Astrocyte (in vitro differentiated cells and primary cell): Measurements from ENCODE around the gene GNRHR.

Experiments
- EZH2 ChIP-seq: IDR thresholded peaks from 2 replicates; pipeline ENCODE4 v1.6.1; 2012; ENCODE audit warnings: mild to moderate bottlenecking, low read length, inconsistent platforms; ENCODE audit not compliant: insufficient read depth
- TF ChIP-seq, protein P1 (sequence below): IDR thresholded peaks from 2 replicates; pipeline ENCODE4 v1.5.1; 2011; ENCODE audit warnings: low read depth, mild to moderate bottlenecking, inconsistent platforms, low read length, moderate library complexity; ENCODE audit not compliant: insufficient read depth

DNA sequence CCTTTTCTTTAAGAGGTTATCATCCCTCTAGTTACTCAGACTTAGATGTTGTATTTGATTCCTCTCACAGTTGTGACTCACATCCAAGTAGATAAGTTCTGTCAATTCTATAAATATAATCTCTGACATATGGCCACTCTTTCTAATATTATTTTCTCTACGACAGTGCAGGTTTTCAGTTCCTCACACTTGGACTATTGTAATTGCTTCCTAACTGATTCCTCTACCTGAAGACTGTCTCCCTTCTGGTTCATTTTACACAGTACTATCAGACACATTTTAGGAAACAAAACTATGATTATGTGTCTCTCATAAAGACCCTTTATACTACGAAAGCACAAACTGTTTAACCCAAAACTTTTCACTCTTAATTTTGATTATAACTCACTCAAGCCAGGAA is 31.3 kb upstream of the GNRHR start:
- TF ChIP-seq, protein P1, sequence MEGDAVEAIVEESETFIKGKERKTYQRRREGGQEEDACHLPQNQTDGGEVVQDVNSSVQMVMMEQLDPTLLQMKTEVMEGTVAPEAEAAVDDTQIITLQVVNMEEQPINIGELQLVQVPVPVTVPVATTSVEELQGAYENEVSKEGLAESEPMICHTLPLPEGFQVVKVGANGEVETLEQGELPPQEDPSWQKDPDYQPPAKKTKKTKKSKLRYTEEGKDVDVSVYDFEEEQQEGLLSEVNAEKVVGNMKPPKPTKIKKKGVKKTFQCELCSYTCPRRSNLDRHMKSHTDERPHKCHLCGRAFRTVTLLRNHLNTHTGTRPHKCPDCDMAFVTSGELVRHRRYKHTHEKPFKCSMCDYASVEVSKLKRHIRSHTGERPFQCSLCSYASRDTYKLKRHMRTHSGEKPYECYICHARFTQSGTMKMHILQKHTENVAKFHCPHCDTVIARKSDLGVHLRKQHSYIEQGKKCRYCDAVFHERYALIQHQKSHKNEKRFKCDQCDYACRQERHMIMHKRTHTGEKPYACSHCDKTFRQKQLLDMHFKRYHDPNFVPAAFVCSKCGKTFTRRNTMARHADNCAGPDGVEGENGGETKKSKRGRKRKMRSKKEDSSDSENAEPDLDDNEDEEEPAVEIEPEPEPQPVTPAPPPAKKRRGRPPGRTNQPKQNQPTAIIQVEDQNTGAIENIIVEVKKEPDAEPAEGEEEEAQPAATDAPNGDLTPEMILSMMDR: no peak
- TF ChIP-seq EZH2: no peak
